Hepatocyte (in vitro differentiated cells): ENCODE data around the gene NAV1. TPM values are rescaled to one million over a fixed set of nuclear protein-coding genes. Genes with fewer than 3 reads are reported as not detected.

ENCODE experiments used
- DNase-seq: peaks from one replicate; pipeline ENCODE4 v3.0.0-alpha.2; 2016; ENCODE audit warnings: low spot score
- H2AFZ ChIP-seq: fragments of 200-600 bp; sonication (generic); 2 replicates; pipeline ENCODE4 v1.6.0; 2016; ENCODE audit warnings: antibody characterized with exemption, mild to moderate bottlenecking
- H3K27ac ChIP-seq: fragments of 200-600 bp; sonication (generic); 2 replicates; pipeline ENCODE4 v1.5.1; 2016; ENCODE audit warnings: mild to moderate bottlenecking
- H3K27me3 ChIP-seq: fragments of 200-600 bp; sonication (generic); 2 replicates; pipeline ENCODE4 v1.6.1; 2016
- H3K36me3 ChIP-seq: fragments of 200-600 bp; sonication (generic); replicated peaks from 2 replicates; pipeline ENCODE4 v1.5.1; 2016; ENCODE audit warnings: low read depth; ENCODE audit not compliant: insufficient read depth
- H3K4me1 ChIP-seq: fragments of 200-600 bp; sonication (generic); 2 replicates; pipeline ENCODE4 v1.5.1; 2016; ENCODE audit warnings: mild to moderate bottlenecking, moderate library complexity; ENCODE audit not compliant: insufficient read depth
- H3K4me2 ChIP-seq: fragments of 200-600 bp; sonication (generic); 2 replicates; pipeline ENCODE4 v1.6.0; 2016
- H3K4me3 ChIP-seq: fragments of 200-600 bp; sonication (generic); 2 replicates; pipeline ENCODE4 v1.5.1; 2016; ENCODE audit warnings: mild to moderate bottlenecking
- H3K79me2 ChIP-seq: fragments of 200-600 bp; sonication (generic); 2 replicates; pipeline ENCODE4 v1.6.0; 2017; ENCODE audit warnings: mild to moderate bottlenecking
- H3K9me2 ChIP-seq: fragments of 200-600 bp; sonication (generic); replicated peaks from 2 replicates; pipeline ENCODE4 v1.6.0; 2017; ENCODE audit warnings: mild to moderate bottlenecking; ENCODE audit not compliant: insufficient read depth
- H3K9me3 ChIP-seq: fragments of 200-600 bp; sonication (generic); 2 replicates; pipeline ENCODE4 v1.5.1; 2016; ENCODE audit warnings: low read depth, mild to moderate bottlenecking
- H4K20me1 ChIP-seq: fragments of 200-600 bp; sonication (generic); 2 replicates; pipeline ENCODE4 v1.6.0; 2016; ENCODE audit warnings: mild to moderate bottlenecking; ENCODE audit not compliant: insufficient read depth, poor library complexity, severe bottlenecking
- EZH2 ChIP-seq: fragments of 200-600 bp; sonication (generic); IDR thresholded peaks from 2 replicates; pipeline ENCODE4 v1.6.1; 2016; ENCODE audit warnings: antibody characterized with exemption, mild to moderate bottlenecking, borderline replicate concordance
- EZH2phosphoT487 ChIP-seq: fragments of 200-600 bp; sonication (generic); IDR thresholded peaks from one replicate; pipeline ENCODE4 v1.6.1; 2018; ENCODE audit warnings: antibody characterized with exemption, mild to moderate bottlenecking, low read depth, moderate library complexity; ENCODE audit not compliant: unreplicated experiment, severe bottlenecking
- WGBS: methylation state at CpG from one replicate; pipeline ENCODE4 v1.1.6; 2016; ENCODE audit warnings: low lambda C conversion rate; ENCODE audit errors: missing lambda C conversion rate; 5-methylcytosine and 5-hydroxymethylcytosine counted together
- polyA plus RNA-seq: library from polyadenylated mRNA; unstranded; fragments of >200 nt; fragmentation: Nextera tagmentation; extraction: Ambion mirVana; gene quantifications from 2 replicates; pipeline ENCODE4 v1.2.1, GENCODE V29; 2016
- total RNA-seq: library from RNA; depleted of rRNA; stranded (reverse); fragments of >200 nt; gene quantifications from 2 replicates; pipeline ENCODE4 v1.2.3, GENCODE V29; 2014
- TF ChIP-seq, protein P1 (sequence below): fragments of 200-600 bp; sonication (generic); IDR thresholded peaks from 2 replicates; pipeline ENCODE4 v1.5.1; 2016; ENCODE audit warnings: antibody characterized with exemption, mild to moderate bottlenecking; ENCODE audit not compliant: poor library complexity

The NAV1 gene
- total and polyA plus RNA-seq, 2 experiments from 2014 or later: 15.2 to 18.3 TPM

DNA sequence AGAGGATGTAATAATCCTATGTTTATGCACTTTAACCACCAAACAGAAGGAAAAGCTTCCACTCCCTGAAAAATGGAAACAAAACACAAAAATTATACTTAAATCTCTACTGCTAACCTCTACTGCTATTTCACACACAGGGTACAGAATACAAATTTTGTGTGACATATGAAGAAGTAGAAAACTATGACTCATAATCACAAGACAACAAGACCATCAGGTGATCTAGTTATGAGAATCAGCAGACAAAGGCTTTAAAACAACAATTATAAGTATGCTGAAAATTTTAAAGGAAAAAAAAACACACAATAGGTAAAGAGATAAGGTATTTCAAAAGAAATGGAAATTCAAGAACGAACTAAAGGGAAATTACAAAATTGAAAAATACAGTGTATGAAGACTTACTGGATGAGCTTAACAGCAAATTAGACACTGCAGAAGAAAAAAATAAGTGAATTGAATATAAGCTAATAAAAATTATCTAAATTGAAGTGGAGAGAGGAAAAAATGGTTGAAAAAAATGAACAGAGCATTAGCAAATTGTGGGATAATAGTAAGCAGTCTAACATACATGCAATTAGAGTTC lies 13.6 kb upstream of the NAV1 start:
- Histone ChIP-seq H3K4me3 (no peak overlapping the region), H3K79me2 (no peaks in the 10 kb centered on the region), H3K27ac (no peak overlapping the region), H4K20me1 (no peaks in the 10 kb centered on the region), H3K4me1 (no peaks in the 10 kb centered on the region), H2AFZ (no peak overlapping the region), H3K9me3 (no peaks in the 10 kb centered on the region), H3K27me3 (no peaks in the 10 kb centered on the region), H3K9me2 (no peaks in the 10 kb centered on the region), H3K4me2 (no peak overlapping the region), H3K36me3 (no peaks in the 10 kb centered on the region)
- DNase-seq: no peak
- no peak for TF ChIP-seq EZH2
- TF ChIP-seq EZH2phosphoT487: no peak
- TF ChIP-seq, protein P1, sequence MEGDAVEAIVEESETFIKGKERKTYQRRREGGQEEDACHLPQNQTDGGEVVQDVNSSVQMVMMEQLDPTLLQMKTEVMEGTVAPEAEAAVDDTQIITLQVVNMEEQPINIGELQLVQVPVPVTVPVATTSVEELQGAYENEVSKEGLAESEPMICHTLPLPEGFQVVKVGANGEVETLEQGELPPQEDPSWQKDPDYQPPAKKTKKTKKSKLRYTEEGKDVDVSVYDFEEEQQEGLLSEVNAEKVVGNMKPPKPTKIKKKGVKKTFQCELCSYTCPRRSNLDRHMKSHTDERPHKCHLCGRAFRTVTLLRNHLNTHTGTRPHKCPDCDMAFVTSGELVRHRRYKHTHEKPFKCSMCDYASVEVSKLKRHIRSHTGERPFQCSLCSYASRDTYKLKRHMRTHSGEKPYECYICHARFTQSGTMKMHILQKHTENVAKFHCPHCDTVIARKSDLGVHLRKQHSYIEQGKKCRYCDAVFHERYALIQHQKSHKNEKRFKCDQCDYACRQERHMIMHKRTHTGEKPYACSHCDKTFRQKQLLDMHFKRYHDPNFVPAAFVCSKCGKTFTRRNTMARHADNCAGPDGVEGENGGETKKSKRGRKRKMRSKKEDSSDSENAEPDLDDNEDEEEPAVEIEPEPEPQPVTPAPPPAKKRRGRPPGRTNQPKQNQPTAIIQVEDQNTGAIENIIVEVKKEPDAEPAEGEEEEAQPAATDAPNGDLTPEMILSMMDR: no peak
- WGBS: 100% methylated on average over 1 of the region's 1 CpG

DNA sequence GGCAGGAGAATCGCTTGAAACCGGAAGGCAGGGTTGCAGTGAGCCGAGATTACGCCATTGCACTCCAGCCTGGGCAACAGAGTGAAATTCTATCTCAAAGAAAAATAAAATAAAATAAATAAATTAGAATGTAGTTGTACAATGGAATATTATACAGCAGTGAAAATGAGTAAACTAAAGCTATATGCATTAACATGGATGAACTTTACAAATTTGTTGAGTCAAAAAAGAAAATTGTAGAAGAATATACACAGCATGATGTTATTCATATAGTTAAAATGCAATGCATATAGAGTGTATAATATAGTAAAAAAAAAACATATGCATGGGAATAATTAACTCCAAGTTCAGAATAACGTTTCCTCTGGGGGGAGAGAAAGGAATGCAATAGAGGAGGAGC lies 11.0 kb upstream of the NAV1 start:
- Histone ChIP-seq H4K20me1 (no peaks in the 10 kb centered on the region), H3K4me3 (no peak overlapping the region)
- WGBS: 90% methylated on average over 5 of the region's 5 CpGs

DNA sequence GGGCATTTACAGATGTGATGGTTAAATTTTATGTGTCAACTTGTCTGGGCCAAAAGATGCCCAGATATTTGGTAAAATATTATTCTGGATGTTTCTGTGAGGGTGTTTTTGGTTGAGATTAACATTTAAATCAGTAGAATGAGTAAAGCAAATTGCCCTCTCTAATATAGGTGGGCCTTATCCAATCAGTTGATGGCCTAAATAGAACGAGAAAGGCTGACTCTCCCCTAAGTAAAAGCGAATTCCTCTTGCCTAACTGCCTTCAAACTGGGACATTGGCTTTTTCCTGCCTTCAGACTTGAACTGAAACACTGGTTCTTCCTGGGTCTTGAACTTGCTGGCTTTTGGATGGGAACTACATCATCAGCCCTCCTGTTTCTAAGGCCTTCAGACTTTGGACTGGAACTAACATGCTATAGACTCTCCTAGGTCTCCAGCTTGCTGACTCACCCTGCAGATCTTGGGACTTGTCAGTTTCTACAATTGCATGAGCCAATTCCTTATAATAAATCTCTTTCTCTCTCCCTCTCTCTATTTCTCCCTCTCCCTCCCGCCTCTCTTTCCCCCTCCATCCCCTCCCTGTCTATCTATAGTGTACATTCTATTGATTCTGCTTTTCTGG lies 10.2 kb upstream of the NAV1 start:
- H3K4me2 ChIP-seq: no peak overlapping the region
- peak overlapping the region; percentile 68 for H3K27ac ChIP-seq
- TF ChIP-seq, protein P1: no peak
- TF ChIP-seq EZH2phosphoT487 (no peak), EZH2 (no peak)
- peak; percentile 61 for DNase-seq
- H2AFZ ChIP-seq: no peak overlapping the region
- WGBS: 90% methylated on average over 3 of the region's 3 CpGs
- peaks cover 7% of the 10 kb centered on the region for H3K4me1 ChIP-seq
- H3K4me3 ChIP-seq: no peak overlapping the region
- no peaks in the 10 kb centered on the region for H3K79me2 ChIP-seq
- H3K9me3 ChIP-seq: no peaks in the 10 kb centered on the region
- no peaks in the 10 kb centered on the region for H4K20me1 ChIP-seq
- no peaks in the 10 kb centered on the region for H3K36me3 ChIP-seq
- H3K27me3 ChIP-seq: no peaks in the 10 kb centered on the region
- H3K9me2 ChIP-seq: no peaks in the 10 kb centered on the region

More for the DNA sequence above, 11.0 kb upstream of the NAV1 start:
- Histone ChIP-seq H3K79me2 (no peaks in the 10 kb centered on the region), H3K4me1 (peaks cover 7% of the 10 kb centered on the region), H2AFZ (no peak overlapping the region), H3K36me3 (no peaks in the 10 kb centered on the region), H3K27ac (no peak overlapping the region), H3K9me3 (no peaks in the 10 kb centered on the region), H3K27me3 (no peaks in the 10 kb centered on the region), H3K4me2 (no peak overlapping the region), H3K9me2 (no peaks in the 10 kb centered on the region)
- no peak for DNase-seq
- no peak for TF ChIP-seq EZH2phosphoT487

DNA sequence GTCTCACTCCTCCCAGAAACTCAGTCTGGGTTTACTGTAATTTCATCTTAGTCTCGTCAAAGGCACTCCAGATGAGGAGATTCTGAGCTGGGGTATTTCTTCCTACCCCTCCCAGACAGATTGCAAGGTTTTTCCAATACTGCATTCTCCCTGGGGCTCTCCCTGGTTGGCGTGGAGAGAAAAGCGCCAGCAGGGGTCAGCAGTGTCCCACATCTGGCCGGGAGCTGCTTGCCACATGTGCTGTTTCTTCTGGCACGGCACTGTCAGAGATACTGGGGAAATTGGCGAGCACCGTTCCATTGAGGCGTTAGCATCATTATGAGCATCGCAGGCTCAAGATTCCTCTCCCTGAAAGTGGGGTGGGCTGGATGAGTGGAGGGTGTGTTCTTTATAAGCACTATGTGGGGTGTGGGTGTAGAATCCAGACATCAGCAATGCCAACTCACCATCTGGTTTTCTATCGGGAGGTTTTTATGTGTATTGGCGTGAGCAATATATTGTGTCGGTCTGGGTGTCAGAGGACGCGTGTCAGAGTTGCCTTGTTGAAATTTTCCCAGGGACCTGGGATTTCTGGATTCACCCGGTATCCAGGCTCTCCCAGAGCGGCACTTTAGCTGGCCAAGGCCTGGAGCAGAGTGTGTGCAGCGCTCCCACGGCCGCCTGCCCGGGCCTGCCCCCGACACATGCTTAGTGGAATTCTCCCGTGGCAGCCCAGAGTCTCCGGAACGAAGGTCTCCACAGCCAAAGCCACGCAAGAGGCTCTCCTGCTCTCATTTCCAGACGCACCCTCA lies 8.0 kb upstream of the NAV1 start:
- H4K20me1 ChIP-seq: no peaks in the 10 kb centered on the region
- no peaks in the 10 kb centered on the region for H3K79me2 ChIP-seq
- peak; percentile 90 for DNase-seq
- no peak overlapping the region for H2AFZ ChIP-seq
- H3K36me3 ChIP-seq: no peaks in the 10 kb centered on the region
- H3K27ac ChIP-seq: peak overlapping the region; percentile 81
- H3K9me3 ChIP-seq: no peaks in the 10 kb centered on the region
- H3K4me1 ChIP-seq: peaks cover 12% of the 10 kb centered on the region
- H3K9me2 ChIP-seq: no peaks in the 10 kb centered on the region
- no peak overlapping the region for H3K4me3 ChIP-seq
- WGBS: 43% methylated on average over 26 of the region's 26 CpGs
- H3K27me3 ChIP-seq: no peaks in the 10 kb centered on the region
- H3K4me2 ChIP-seq: peak overlapping the region; percentile 34
- TF ChIP-seq, protein P1: peak; percentile 91
- no peak for TF ChIP-seq EZH2
